BJ (cell line): ENCODE data around the gene ERC1. TPM values are rescaled to one million over a fixed set of nuclear protein-coding genes. Genes with fewer than 3 reads are reported as not detected.

ENCODE experiments used
- CTCF ChIA-PET: fragments of 350-600 bp; formaldehyde crosslinking; extraction: SDS; loops from one replicate; lab custom pipeline; 2021; ENCODE audit warnings: antibody characterized with exemption, inconsistent platforms; lab: Yijun Ruan, JAX
- POLR2A ChIA-PET: fragments of 300-600 bp; sonication (Branson Sonifier 250); formaldehyde crosslinking; extraction: SDS; loops from one replicate; lab custom pipeline; 2021; ENCODE audit warnings: antibody characterized with exemption; lab: Charles Lee
- DNase-seq: peaks from one replicate; pipeline ENCODE4 v3.0.0-alpha.2; 2011; ENCODE audit warnings: low read depth
- H3K27me3 ChIP-seq: 2 replicates; pipeline ENCODE4 v1.6.0; 2011; ENCODE audit warnings: low read length; ENCODE audit not compliant: control insufficient read depth, insufficient read depth
- H3K36me3 ChIP-seq: 2 replicates; pipeline ENCODE4 v1.5.1; 2011; ENCODE audit warnings: low read length; ENCODE audit not compliant: control insufficient read depth, insufficient read depth
- H3K4me3 ChIP-seq: 2 replicates; pipeline ENCODE4 v1.5.1; 2011; ENCODE audit warnings: low read depth, mild to moderate bottlenecking, control low read depth, low read length
- polyA plus RNA-seq: library from polyadenylated mRNA; depleted of rRNA; stranded (reverse); fragments of >200 nt; gene quantifications from 2 replicates; pipeline ENCODE4 v1.2.3, GENCODE V29; 2011
- TF ChIP-seq, protein P1 (sequence below): IDR thresholded peaks from 2 replicates; pipeline ENCODE4 v1.5.1; 2011; ENCODE audit warnings: low read depth, mild to moderate bottlenecking, control low read depth, inconsistent platforms, low read length, moderate library complexity; ENCODE audit not compliant: insufficient read depth

The ERC1 gene
- polyA plus RNA-seq, 1 experiment: 14.5 TPM

DNA sequence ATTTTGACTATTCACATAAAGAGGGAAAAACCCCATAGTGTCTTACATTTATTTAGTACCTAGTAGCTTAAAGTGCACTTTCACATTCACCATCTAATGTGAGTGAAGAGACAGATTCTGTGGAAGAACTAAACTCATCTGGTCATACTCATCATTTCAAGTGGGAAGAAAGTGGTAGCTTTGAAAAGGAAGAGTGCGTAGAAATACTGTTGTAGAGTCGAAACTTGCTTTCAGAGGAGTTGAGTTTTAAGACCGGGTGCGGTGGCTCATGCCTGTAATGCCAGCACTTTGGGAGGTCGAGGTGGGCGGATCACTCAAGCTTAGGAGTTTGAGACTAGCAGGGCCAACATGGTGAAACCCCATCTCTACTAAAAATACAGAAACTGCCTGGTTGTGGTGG, 222.2 kb downstream of the ERC1 start:
- Histone ChIP-seq H3K36me3 (0 out of 2 replicates have a peak, but pooled peaks cover 1% of the 10 kb centered on the region), H3K4me3 (no peak overlapping the region), H3K27me3 (no peaks in the 10 kb centered on the region)
- ChIA-PET CTCF (interaction anchor here (1.4 kb wide), 1 partner anchor 370 kb away, joined by 3 read pairs; no protein-coding TSS in a partner anchor), POLR2A (interaction anchor here (0.7 kb wide), 1 partner anchor 207 kb away, joined by 4 read pairs; no protein-coding TSS in a partner anchor)
- TF ChIP-seq, protein P1, sequence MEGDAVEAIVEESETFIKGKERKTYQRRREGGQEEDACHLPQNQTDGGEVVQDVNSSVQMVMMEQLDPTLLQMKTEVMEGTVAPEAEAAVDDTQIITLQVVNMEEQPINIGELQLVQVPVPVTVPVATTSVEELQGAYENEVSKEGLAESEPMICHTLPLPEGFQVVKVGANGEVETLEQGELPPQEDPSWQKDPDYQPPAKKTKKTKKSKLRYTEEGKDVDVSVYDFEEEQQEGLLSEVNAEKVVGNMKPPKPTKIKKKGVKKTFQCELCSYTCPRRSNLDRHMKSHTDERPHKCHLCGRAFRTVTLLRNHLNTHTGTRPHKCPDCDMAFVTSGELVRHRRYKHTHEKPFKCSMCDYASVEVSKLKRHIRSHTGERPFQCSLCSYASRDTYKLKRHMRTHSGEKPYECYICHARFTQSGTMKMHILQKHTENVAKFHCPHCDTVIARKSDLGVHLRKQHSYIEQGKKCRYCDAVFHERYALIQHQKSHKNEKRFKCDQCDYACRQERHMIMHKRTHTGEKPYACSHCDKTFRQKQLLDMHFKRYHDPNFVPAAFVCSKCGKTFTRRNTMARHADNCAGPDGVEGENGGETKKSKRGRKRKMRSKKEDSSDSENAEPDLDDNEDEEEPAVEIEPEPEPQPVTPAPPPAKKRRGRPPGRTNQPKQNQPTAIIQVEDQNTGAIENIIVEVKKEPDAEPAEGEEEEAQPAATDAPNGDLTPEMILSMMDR: no peak
- DNase-seq: no peak

GRCh38 chr12:1213618-1214205, 222.7 kb downstream of the ERC1 start:
- no peak for DNase-seq
- H3K27me3 ChIP-seq: no peaks in the 10 kb centered on the region
- H3K36me3 ChIP-seq: 0 out of 2 replicates have a peak, but pooled peaks cover 1% of the 10 kb centered on the region
- H3K4me3 ChIP-seq: no peak overlapping the region
- ChIA-PET CTCF (no interaction called here), POLR2A (interaction anchor here (0.7 kb wide), 1 partner anchor 207 kb away, joined by 4 read pairs; no protein-coding TSS in a partner anchor)
- TF ChIP-seq, protein P1: no peak

GRCh38 chr12:1216560-1216959, 225.5 kb downstream of the ERC1 start:
- CTCF ChIA-PET: no interaction called here
- H3K36me3 ChIP-seq: peaks cover 1% of the 10 kb centered on the region; the same call in 1 of the 2 replicates
- TF ChIP-seq, protein P1: no peak
- H3K27me3 ChIP-seq: peaks cover 1% of the 10 kb centered on the region; the same call in 1 of the 2 replicates
- DNase-seq: no peak
- H3K4me3 ChIP-seq: no peak overlapping the region
- POLR2A ChIA-PET: interaction anchor here (0.6 to 0.7 kb wide), 2 partner anchors 16 to 490 kb away, joined by 3 to 4 read pairs; no protein-coding TSS in a partner anchor

DNA sequence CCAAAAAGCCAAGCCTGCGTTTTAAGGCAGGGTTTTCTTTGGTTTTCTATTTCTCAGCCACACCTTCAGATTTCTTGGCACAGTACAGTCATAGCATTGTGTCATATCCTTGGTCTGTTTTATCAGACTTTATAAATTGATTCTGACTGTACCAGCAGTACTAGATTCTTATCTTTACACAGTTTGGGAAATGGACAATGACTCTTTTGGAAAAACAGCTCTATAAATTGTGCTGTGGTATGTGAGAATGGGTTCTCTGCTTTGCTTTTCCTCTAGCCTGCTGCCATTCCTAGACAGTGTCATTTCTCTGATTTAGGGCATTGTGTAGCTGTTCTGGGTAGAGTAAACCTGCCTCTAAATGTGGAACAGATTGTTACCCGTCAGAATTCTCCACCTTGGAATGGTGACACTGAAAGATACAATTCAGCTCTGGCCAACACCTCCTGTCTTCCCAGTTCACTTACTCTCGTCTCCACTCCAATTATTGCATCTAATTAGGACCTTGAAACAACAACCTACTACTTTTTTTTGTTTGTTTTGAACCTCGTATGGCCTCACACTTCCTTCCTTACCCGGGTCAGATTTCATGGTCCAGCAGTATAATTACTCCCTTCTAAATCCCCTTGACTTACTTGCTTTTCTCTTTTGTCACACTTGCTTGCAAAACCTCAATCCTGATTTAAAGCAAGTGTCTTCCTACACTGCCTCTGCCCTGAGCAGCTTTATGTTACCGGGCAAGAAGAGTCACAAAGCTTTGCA, 226.3 kb downstream of the ERC1 start:
- Histone ChIP-seq H3K4me3 (no peak overlapping the region), H3K36me3 (peaks cover 1% of the 10 kb centered on the region; the same call in 1 of the 2 replicates), H3K27me3 (peaks cover 1% of the 10 kb centered on the region; the same call in 1 of the 2 replicates)
- DNase-seq: peak; percentile 75
- POLR2A ChIA-PET: interaction anchor here (0.6 kb wide), 2 partner anchors 15 to 131 kb away, joined by 3 to 4 read pairs; no protein-coding TSS in a partner anchor
- TF ChIP-seq, protein P1: no peak
- CTCF ChIA-PET: interaction anchor here (1.0 kb wide), 1 partner anchor 10 kb away, joined by 5 read pairs; no protein-coding TSS in a partner anchor

- POLR2A ChIA-PET: no interaction called here
- H3K4me3 ChIP-seq: no peak overlapping the region
- CTCF ChIA-PET: no interaction called here
- peaks cover 1% of the 10 kb centered on the region; the same call in 1 of the 2 replicates for H3K27me3 ChIP-seq
- H3K36me3 ChIP-seq: no peaks in the 10 kb centered on the region; the same call in 1 of the 2 replicates
- TF ChIP-seq, protein P1: no peak
- DNase-seq: no peak
Observed at GRCh38 chr12:1218369-1218768, 227.3 kb downstream of the ERC1 start.
